VCaP (cell line): Measurements from ENCODE around the gene LAMC1.

Experiments used
- H3K27ac ChIP-seq: fragments of 450-650 bp; 2 replicates; pipeline ENCODE4 v1.5.1; 2017
- TF ChIP-seq, protein P1 (sequence below): fragments of 450-650 bp; conservative IDR thresholded peaks from 2 replicates; pipeline ENCODE4 v1.5.1; 2017; ENCODE audit warnings: mild to moderate bottlenecking, moderate library complexity

LAMC1 gene

DNA sequence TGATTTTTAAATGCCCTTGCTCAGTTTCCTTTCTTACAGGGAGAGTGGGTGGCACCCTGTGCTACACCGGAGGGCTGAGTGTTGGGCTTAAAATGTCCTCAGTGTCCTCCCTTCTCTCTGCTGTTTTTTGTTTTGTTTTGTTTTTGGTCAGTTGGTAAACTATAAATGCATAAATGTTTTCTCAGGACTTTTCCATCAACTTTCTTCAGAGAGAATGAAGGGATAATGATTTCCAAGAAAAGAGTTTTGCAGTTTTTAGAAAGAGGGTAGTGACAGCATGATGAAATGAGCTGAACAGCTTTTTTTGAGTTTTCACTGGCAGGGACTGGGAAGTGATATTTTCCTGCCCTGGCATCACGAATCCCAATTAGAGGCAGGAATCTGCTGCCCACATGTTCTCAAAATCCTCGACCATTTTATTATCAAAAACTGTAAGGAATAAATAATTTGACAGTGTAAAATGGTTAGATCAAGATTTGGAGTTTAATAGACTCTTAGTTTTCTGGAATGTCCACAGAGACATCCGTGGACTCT lies 15.2 kb downstream of the LAMC1 start:
- TF ChIP-seq, protein P1, sequence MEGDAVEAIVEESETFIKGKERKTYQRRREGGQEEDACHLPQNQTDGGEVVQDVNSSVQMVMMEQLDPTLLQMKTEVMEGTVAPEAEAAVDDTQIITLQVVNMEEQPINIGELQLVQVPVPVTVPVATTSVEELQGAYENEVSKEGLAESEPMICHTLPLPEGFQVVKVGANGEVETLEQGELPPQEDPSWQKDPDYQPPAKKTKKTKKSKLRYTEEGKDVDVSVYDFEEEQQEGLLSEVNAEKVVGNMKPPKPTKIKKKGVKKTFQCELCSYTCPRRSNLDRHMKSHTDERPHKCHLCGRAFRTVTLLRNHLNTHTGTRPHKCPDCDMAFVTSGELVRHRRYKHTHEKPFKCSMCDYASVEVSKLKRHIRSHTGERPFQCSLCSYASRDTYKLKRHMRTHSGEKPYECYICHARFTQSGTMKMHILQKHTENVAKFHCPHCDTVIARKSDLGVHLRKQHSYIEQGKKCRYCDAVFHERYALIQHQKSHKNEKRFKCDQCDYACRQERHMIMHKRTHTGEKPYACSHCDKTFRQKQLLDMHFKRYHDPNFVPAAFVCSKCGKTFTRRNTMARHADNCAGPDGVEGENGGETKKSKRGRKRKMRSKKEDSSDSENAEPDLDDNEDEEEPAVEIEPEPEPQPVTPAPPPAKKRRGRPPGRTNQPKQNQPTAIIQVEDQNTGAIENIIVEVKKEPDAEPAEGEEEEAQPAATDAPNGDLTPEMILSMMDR = no peak
- no peak overlapping the region for H3K27ac ChIP-seq

DNA sequence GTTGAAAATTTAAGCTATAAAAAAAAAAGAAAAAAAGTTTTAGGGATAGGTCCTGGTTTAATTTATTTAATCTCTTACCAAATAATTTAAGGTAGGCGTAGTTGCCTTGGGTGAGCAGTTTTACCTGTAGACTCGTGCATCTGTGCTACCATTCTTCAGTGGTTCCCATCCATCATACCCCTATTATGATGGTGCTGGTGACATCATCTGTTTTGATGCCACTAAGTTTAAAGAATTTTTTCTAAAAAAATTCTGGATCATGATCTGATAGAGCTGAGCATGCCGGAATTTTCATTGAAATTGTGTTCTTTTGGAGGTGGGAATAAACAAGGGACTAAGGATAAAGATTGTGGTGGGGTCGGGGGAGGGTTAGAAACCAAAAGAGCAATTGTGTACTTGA lies 15.7 kb downstream of the LAMC1 start:
- no peak overlapping the region for H3K27ac ChIP-seq

DNA sequence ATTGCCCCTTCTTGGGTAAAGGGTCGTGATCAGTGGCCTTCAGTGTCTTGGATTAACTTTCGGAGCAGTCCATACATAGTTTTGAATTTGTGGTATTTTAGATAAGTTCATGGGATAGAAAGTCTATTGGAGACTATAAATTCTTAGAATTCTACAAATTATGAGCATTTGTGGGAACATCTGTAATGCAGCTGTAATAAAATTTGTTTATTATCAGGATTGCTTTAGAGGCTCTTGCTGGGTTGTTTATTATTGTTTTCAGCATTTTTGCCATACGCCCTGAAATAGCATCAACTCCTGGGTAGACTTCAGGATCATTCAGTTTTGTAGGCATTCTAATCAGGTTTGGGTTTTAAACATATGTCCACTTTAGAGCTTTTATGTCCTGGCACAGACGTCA lies 16.1 kb downstream of the LAMC1 start:
- no peak overlapping the region for H3K27ac ChIP-seq
- TF ChIP-seq, protein P1 = no peak

More for the DNA sequence above, 15.7 kb downstream of the LAMC1 start:
- TF ChIP-seq, protein P1 = no peak

DNA sequence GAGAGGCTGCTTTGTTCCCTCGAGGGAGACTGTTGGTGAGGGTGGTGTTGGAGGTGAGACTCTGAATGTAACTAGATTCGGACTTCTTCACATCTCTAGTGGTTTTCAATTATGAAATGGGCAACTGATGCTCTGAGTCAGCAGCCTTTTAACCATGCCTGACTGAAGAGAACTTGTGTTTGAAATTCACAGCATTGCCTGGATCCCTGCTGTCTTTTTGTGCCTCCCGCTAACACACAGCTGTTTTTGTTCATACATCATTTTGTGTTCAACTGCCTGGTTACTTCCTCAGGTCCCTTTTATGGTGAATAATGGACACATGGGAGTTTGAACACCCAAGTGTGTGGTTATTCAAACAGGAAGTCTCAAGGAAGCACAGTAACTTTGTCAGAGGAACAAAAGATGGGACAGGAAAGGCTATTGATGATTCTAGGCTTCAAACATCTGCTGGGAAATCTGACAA lies 16.8 kb downstream of the LAMC1 start:
- TF ChIP-seq, protein P1 = no peak
- H3K27ac ChIP-seq = no peak overlapping the region

DNA sequence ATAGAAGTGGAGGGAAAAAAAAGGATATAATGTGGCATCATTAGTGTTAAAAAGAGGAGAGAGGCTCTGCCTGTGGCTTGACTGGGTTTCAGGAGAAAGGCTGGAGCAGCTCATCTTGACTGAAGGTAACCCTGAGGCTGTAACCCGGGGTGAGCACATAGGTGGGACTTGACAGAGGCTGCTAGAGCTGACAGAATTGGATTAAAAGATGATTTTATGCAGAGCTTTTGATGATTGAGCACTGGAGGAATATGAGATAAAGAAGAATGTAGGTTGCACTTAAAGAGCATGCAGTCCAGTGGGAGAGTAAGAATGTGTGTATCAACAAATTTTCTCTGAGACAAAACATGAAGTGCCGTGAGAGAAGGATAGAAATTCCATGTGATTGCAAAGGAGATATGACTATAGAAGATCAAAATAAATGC lies 17.3 kb downstream of the LAMC1 start:
- TF ChIP-seq, protein P1 = no peak
- H3K27ac ChIP-seq = no peak overlapping the region

DNA sequence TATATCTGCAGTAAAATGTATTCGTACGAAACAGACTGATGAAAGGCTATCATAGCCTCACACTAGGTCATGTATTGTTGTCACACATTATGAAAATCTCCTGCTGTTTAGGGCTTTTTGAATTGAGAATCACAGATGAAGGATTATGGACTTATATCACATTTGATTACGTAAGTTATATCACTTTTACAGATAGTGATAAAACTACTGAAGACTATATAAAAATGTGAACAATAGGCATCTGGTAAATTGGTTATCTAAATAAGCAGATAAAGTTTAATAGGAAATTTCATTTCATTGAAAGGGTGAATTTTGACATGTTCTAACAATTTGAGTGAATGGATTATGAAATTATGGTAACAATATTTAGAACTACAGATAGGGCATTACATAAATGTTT lies 20.0 kb downstream of the LAMC1 start:
- TF ChIP-seq, protein P1 = no peak
- H3K27ac ChIP-seq = peak overlapping the region; percentile 70

DNA sequence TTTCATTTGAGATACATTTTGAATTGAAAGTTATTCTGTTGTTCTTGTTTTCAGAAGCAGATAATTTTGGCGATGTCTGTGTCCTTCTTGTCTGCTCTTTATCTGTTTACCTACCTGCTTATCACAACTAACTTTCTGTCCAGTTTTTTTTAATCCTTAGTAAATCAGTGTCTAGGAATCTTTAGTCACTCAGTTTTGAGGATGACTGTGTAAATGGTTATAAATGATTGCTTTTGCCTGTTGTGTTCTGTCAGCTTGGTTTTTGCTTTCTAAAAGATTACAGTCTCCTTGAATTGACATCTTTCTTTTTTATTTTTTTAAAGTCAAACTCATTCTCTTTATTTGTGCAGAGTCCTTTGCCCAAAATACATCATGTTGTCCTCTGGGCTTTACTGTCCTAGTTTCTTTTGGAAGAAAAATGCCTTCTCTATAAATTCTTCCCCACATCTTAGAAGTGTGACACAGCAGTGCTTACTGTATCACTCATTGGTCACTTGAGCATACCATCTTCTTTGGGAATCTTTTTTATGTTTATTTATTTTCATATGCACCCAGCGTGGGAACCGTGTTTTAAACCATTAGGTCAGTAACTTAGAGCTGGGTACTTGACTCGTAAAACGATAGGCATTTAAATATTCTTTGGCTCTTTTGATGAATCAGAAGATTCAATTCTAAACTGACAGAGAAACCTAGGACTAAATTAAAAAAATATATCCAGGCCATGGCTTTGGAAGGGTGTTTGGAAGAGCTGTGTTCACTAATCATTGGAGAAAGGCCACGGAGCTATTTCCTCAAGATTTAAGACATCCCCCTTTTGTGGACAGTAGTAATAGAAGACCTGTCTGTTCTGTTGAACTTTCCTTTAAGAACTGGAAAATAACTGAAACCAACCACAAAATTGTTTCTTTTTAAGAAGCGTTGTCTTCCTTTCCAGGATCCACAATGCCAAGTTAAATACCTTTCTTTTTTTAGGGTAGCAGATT lies 20.9 kb downstream of the LAMC1 start:
- TF ChIP-seq, protein P1 = no peak
- H3K27ac ChIP-seq = peak overlapping the region; percentile 70
